D721Med (cell line): ENCODE results near the gene HECTD4.

Experiments
- DNase-seq: peaks from one replicate; pipeline ENCODE4 v3.0.0; 2011; ENCODE audit warnings: low spot score; ENCODE audit not compliant: insufficient read length
- FAIRE-seq: peaks from 2 replicates; lab custom pipeline; 2011; peaks lifted over from hg19 to GRCh38; lab: Jason Lieb, UNC
- CTCF ChIP-seq: IDR thresholded peaks from 2 replicates; pipeline ENCODE4 v1.5.1; 2012; ENCODE audit warnings: mild to moderate bottlenecking, control low read depth; ENCODE audit not compliant: insufficient read depth; ENCODE audit errors: missing control alignments

HECTD4 gene

DNA sequence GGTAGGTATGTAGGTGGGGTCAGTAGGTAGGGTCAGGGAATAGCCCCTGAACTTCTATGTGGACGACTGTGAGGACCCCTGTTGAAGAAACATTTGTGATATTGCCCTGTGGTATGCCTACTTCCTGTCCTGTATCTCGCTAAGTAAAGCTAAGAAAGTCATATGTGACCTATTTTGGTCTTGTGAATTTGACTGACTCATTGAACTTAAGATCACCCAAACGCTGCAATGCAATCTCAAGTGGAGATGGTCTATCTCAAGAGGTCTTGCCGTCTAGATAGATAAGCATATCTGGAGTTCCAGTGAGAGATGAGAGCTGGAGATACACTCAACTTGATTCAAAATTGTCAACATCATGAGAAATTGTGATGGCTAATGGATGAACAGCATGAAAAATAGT, 183.1 kb downstream of the HECTD4 start:
- no peak for FAIRE-seq
- no peak for TF ChIP-seq CTCF
- no peak for DNase-seq

GRCh38 chr12:112198120-112198733, 184.0 kb downstream of the HECTD4 start:
- TF ChIP-seq CTCF: peak; percentile 64
- DNase-seq (peak; percentile 67), FAIRE-seq (no peak)

DNA sequence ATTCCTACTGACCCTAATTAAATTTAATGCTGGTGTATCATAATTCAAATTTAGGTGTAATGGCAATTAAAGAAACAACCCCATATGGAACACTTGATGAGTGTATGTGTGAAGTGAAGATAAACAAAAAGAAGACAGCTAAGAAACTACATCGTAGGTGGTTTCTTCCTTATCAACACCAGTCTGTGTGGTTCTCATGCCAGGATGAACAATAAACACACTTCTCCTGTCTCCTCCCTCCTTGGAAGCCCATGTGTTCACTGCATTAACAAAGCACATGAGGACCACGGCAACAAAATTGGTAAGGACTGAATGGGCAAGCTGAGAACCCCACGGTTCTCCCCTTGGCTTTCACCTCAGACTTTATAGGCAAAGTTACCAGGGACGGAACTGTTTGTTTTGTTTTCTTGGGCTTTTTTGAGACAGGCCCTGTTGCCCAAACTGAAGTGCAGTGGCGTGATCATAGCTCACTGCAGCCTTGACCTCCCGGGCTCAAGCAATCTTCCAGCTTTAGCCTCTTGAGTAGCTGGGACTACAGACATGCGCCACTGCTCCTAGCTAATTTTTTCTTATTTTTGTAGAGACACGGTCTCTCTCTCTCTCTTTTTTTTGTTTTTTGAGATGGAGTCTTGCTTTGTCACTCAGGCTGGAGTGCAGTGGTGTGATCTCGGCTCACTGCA, 185.9 kb downstream of the HECTD4 start:
- no peak for TF ChIP-seq CTCF
- FAIRE-seq: no peak
- no peak for DNase-seq

- no peak for FAIRE-seq
Observed at GRCh38 chr12:112194601-112195247, 187.5 kb downstream of the HECTD4 start.

DNA sequence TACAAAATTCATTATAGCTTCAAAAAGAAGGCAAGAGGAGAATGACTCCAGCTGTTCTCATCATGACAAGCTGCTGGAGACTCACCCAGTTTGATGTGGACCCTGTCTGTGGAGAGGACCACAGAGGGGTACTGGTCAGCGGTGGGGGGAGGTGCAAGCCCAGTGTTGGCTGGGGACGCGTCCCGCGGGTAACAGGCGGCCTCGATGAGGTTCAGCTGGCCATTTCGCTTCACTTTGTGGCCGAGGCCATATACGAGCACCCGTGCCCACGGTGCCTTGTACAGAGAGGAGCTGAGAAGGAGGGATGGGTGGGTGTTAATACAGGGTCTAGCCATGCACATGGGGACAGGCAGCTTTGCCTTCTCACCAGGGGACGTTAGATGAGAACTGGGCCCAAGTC, 189.8 kb downstream of the HECTD4 start:
- no peak for TF ChIP-seq CTCF
- FAIRE-seq (no peak), DNase-seq (no peak)

More at GRCh38 chr12:112194601-112195247, 187.5 kb downstream of the HECTD4 start:
- TF ChIP-seq CTCF: no peak
- no peak for DNase-seq

DNA sequence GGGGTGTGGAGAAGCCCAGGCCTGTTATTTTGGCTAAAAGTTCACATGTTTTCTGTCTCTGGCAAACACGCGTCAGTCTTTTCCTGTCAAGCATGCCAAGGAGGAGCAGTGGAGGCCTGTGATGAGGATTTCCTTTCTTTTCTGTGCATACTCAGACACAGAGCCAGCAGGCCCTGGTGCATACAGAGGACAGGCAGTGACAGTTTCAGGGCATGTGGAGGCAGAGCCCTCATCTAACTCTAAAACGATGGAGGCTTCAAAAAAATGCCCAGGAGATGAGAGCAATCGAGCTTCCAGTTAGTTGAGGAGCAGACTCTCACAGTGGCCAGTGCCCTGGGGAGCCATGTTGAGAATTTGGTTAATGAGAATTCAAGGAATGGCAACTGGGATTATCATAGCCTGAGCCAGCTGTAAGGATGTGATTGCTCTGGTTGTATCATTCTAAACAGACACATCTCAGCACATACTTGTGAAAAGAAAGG, 190.3 kb downstream of the HECTD4 start:
- FAIRE-seq (no peak), DNase-seq (no peak)
- TF ChIP-seq CTCF: no peak

DNA sequence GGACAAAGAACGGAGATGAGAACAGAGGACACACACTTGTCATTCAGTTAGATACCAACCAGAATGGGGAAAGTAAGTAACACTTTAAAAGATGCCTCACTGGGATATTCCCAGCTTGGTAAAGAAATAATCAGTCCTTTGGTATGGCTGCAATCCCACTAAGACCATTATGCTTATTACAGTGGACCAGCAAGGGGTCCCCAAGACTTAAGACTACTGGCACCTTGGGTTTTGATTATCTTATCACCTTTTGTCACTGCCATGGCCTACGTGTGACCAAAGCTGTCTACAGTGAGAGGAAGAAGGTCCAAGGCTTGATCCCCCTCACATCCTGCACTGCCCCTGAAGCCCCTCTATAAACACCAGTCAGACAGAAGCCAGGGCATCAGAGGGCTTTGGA, 191.0 kb downstream of the HECTD4 start:
- DNase-seq: no peak
- FAIRE-seq: no peak
- TF ChIP-seq CTCF: no peak
